ENCODE results near the gene NHLH1. TPM values are rescaled to one million over a fixed set of nuclear protein-coding genes. Genes with fewer than 3 reads are reported as not detected.

NHLH1 gene
- total RNA-seq, 4 donors from 2014 or later: not detected

DNA sequence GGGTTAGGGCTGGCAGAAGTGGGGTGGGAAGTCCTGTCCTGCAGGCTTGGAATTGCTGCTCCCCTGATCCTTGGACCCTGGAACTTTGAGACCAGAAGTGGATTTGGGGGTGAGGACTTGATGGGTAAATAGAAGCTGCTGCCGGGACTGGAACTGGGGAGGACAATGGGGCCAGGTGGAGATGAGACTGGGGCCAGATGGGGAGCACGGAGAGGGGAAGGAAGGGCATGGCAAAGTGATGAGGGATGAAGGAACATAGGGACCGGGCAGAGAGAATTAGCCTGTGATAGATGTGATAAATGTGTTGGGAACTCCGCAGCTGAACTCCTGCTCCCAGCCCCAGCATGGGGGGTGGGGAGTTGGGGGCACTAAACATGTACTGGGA is 637 bp downstream of the NHLH1 start:
- WGBS, 2 donors: 61 to 65% methylated on average over 4 of the region's 4 CpGs
- TF ChIP-seq, protein P1, sequence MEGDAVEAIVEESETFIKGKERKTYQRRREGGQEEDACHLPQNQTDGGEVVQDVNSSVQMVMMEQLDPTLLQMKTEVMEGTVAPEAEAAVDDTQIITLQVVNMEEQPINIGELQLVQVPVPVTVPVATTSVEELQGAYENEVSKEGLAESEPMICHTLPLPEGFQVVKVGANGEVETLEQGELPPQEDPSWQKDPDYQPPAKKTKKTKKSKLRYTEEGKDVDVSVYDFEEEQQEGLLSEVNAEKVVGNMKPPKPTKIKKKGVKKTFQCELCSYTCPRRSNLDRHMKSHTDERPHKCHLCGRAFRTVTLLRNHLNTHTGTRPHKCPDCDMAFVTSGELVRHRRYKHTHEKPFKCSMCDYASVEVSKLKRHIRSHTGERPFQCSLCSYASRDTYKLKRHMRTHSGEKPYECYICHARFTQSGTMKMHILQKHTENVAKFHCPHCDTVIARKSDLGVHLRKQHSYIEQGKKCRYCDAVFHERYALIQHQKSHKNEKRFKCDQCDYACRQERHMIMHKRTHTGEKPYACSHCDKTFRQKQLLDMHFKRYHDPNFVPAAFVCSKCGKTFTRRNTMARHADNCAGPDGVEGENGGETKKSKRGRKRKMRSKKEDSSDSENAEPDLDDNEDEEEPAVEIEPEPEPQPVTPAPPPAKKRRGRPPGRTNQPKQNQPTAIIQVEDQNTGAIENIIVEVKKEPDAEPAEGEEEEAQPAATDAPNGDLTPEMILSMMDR (IDR thresholded peaks at IDR 0.05): no peak
- TF ChIP-seq POLR2A (IDR thresholded peaks at IDR 0.05): no peak
- DNase-seq: no peak
- H3K4me3 ChIP-seq (replicated peaks in 1 of 3): no peak overlapping the region
- intact Hi-C loops (cut with DNase I): no loop called here
- H3K27me3 ChIP-seq: peaks cover 4% of the 10 kb centered on the region
- H3K9me3 ChIP-seq: no peaks in the 10 kb centered on the region
- H3K36me3 ChIP-seq: no peaks in the 10 kb centered on the region
- no peaks in the 10 kb centered on the region for H3K4me1 ChIP-seq
- no peak overlapping the region for H3K27ac ChIP-seq

GRCh38 chr1:160367934-160368923 is 1.4 kb downstream of the NHLH1 start:
- Histone ChIP-seq H3K4me3 (replicated peaks in 1 of 3) (no peak overlapping the region), H3K4me1 (no peaks in the 10 kb centered on the region), H3K9me3 (no peaks in the 10 kb centered on the region), H3K27me3 (peaks cover 4% of the 10 kb centered on the region), H3K27ac (no peak overlapping the region), H3K36me3 (no peaks in the 10 kb centered on the region)
- 78 to 86% methylated on average over 4 of the region's 4 CpGs for WGBS, 2 donors
- TF ChIP-seq, protein P1 (IDR thresholded peaks at IDR 0.05): no peak
- no peak for TF ChIP-seq POLR2A (IDR thresholded peaks at IDR 0.05)
- intact Hi-C loops (cut with DNase I): no loop called here
- DNase-seq: no peak

DNA sequence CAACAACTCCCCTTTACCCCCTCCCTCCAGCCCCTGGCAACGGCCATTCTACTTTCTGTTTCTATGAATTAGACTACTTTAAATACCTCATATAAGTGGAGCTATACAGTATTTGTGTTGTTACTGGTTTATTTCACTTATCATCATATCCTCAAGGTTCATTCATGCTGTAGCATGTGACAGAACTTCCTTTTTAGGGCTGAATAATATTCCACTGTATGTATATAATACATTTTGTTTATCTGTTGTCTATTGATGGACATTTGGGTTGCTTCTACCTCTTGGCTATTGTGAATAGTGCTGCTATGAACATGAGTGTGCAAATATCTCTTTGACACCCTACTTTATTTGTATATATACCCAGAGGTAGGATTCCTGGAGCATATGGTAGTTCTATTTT is 2.2 kb downstream of the NHLH1 start:
- Histone ChIP-seq H3K4me3 (replicated peaks in 1 of 3) (no peak overlapping the region), H3K27me3 (peaks cover 4% of the 10 kb centered on the region)
- no peak for TF ChIP-seq POLR2A (IDR thresholded peaks at IDR 0.05)
- TF ChIP-seq, protein P1 (IDR thresholded peaks at IDR 0.05): no peak

DNA sequence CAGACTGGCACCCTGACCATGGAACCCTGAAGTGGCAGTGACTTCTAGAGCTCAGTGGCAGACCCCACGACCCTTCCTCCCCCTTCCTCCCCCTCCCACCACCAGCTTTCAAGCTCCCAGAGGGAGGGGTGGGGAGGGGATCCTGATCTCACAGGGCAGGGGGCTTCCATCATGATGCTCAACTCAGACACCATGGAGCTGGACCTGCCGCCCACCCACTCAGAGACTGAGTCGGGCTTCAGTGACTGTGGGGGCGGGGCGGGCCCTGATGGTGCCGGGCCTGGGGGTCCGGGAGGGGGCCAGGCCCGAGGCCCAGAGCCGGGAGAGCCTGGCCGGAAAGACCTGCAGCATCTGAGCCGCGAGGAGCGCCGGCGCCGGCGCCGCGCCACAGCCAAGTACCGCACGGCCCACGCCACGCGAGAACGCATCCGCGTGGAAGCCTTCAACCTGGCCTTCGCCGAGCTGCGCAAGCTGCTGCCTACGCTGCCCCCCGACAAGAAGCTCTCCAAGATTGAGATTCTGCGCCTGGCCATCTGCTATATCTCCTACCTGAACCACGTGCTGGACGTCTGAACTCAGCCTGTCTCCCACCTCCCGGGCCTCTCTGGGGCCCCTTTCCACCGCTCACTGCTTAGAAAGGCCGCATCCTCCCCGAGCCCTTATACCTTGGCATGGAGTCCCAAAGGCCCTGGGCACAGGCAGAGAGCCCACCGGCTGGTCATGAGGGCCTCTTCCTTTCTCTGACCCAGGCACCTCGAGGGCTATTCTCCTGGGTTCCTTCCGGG is 3.9 kb downstream of the NHLH1 start:
- H3K36me3 ChIP-seq: no peaks in the 10 kb centered on the region
- no peaks in the 10 kb centered on the region for H3K9me3 ChIP-seq
- peaks cover 4% of the 10 kb centered on the region for H3K27me3 ChIP-seq
- H3K27ac ChIP-seq: no peak overlapping the region
- DNase-seq: no peak
- 51 to 56% methylated on average over 28 to 37 of the region's 42 CpGs for WGBS, 2 donors
- H3K4me1 ChIP-seq: no peaks in the 10 kb centered on the region
- H3K4me3 ChIP-seq (replicated peaks in 1 of 3): no peak overlapping the region
- intact Hi-C loops (cut with DNase I): no loop called here
- TF ChIP-seq, protein P1 (IDR thresholded peaks at IDR 0.05): no peak
- no peak for TF ChIP-seq POLR2A (IDR thresholded peaks at IDR 0.05)

More for the DNA sequence above, 2.2 kb downstream of the NHLH1 start:
- no peaks in the 10 kb centered on the region for H3K36me3 ChIP-seq
- H3K4me1 ChIP-seq: no peaks in the 10 kb centered on the region
- no peak overlapping the region for H3K27ac ChIP-seq
- H3K9me3 ChIP-seq: no peaks in the 10 kb centered on the region
- DNase-seq: no peak
- WGBS, 2 donors: 77 to 88% methylated on average over 1 of the region's 1 CpG
- intact Hi-C loops (cut with DNase I): no loop called here

DNA sequence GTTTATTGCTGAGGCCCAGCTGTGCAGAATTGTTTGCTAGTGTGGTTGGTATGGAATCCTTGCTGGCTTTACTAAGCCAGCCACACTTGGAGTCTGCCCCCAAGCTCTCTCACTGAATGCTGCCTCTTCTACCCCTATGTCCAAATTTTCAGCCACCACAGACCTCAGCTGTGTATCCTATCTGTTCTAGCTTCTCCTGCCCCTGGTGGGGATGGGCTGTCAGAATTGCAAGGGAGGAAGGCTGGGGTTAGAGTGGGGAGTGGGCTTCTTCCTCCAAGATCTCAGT is 4.4 kb downstream of the NHLH1 start:
- H3K27me3 ChIP-seq: peaks cover 4% of the 10 kb centered on the region
- no peaks in the 10 kb centered on the region for H3K36me3 ChIP-seq

More for the DNA sequence above, 4.4 kb downstream of the NHLH1 start:
- no peak for DNase-seq
- no peak for TF ChIP-seq POLR2A (IDR thresholded peaks at IDR 0.05)
- TF ChIP-seq, protein P1 (IDR thresholded peaks at IDR 0.05): no peak
- H3K27ac ChIP-seq: no peak overlapping the region
- H3K9me3 ChIP-seq: no peaks in the 10 kb centered on the region
- no peaks in the 10 kb centered on the region for H3K4me1 ChIP-seq
- H3K4me3 ChIP-seq (replicated peaks in 1 of 3): no peak overlapping the region
- intact Hi-C loops (cut with DNase I): no loop called here
